ENCODE results near the gene DIS3L2.

The DIS3L2 gene

GRCh38 chr2:232052591-232052990 is 91.1 kb downstream of the DIS3L2 start:
- no peak for DNase-seq

GRCh38 chr2:232053777-232054176 is 92.3 kb downstream of the DIS3L2 start:
- no peak for DNase-seq

GRCh38 chr2:232058063-232058877 is 96.8 kb downstream of the DIS3L2 start:
- DNase-seq: no peak

- no peak for DNase-seq
Measured at GRCh38 chr2:232058931-232059330, 97.4 kb downstream of the DIS3L2 start.

GRCh38 chr2:232061265-232061664 is 99.8 kb downstream of the DIS3L2 start:
- DNase-seq: no peak

GRCh38 chr2:232073026-232073425 is 111.5 kb downstream of the DIS3L2 start:
- no peak for DNase-seq

GRCh38 chr2:232073699-232074098 is 112.2 kb downstream of the DIS3L2 start:
- no peak for DNase-seq

GRCh38 chr2:232075080-232075479 is 113.6 kb downstream of the DIS3L2 start:
- DNase-seq: no peak

GRCh38 chr2:232075859-232076258 is 114.3 kb downstream of the DIS3L2 start:
- DNase-seq: no peak

GRCh38 chr2:232076272-232076671 is 114.8 kb downstream of the DIS3L2 start:
- no peak for DNase-seq

GRCh38 chr2:232076736-232077135 is 115.2 kb downstream of the DIS3L2 start:
- no peak for DNase-seq

- peak in 10 of 51 donors; percentile 4 to 54 (median 14) for DNase-seq
Measured at GRCh38 chr2:232085164-232085563, 123.7 kb downstream of the DIS3L2 start.

GRCh38 chr2:232085826-232086425 is 124.4 kb downstream of the DIS3L2 start:
- no peak for DNase-seq

GRCh38 chr2:232088771-232089170 is 127.3 kb downstream of the DIS3L2 start:
- no peak for DNase-seq

GRCh38 chr2:232094201-232094600 is 132.7 kb downstream of the DIS3L2 start:
- DNase-seq: no peak

- DNase-seq: no peak
Measured at GRCh38 chr2:232094883-232095282, 133.4 kb downstream of the DIS3L2 start.

- no peak for DNase-seq
Measured at GRCh38 chr2:232097260-232097659, 135.7 kb downstream of the DIS3L2 start.

GRCh38 chr2:232097758-232098157 is 136.2 kb downstream of the DIS3L2 start:
- DNase-seq: no peak

- DNase-seq: no peak
Measured at GRCh38 chr2:232102380-232102779, 140.9 kb downstream of the DIS3L2 start.

- DNase-seq: no peak
Measured at GRCh38 chr2:232103140-232103737, 141.7 kb downstream of the DIS3L2 start.

- no peak for DNase-seq
Measured at GRCh38 chr2:232104076-232104646, 142.6 kb downstream of the DIS3L2 start.

- no peak for DNase-seq
Measured at GRCh38 chr2:232111551-232111950, 150.0 kb downstream of the DIS3L2 start.

Measured in hypothalamus (tissue), 51 donors.